Activated CD8-positive, alpha-beta memory T cell treated with anti-CD3 and anti-CD28 coated beads for 48 hours (primary cell): ENCODE measurements around the gene JUND.

ENCODE experiments used
- DNase-seq, 3 experiments: peaks; one replicate each; pipeline ENCODE4 v3.0.0-alpha.2; 2020; ENCODE audit warnings: low read depth in 2 of 3, low spot score in 2 of 3

Gene JUND

DNA sequence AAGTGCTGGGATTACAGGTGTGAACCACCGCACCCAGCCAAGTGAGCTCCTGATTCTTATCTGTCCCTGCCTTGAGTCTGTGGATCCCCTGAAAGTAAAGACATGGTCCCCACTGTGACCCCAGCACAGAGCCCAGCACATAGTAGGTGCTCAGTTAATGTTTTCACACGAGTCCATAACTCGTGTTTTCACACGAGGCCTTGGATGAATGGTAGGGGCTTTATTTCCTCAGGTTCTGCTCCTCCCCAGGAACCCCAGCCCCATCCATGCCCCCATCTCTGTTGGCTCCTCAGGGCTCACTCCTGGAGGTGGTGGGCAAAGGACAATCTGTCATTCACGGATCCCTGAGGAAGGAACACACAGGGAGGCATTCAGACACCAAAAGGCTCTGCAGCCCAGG is 31.6 kb downstream of the JUND start:
- no peak for DNase-seq

DNA sequence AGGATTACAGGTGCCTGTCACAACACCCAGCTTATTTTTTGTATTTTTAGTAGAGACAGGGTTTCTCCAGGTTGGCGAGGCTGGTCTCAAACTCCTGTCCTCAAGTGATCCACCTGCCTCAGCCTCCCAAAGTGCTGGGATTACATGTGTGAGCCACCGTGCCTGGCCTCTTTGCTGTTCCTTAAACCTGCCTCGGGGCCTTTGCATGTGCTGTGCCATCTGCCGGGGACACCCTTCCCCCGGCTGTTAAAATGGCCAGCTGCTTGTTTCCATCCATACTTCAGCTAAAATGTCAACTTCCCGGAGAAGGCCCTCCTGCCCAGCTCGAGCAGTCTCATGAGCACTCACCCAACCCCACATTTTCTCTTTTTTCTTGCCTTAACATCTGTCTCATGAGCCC is 36.1 kb downstream of the JUND start:
- no peak for DNase-seq

DNA sequence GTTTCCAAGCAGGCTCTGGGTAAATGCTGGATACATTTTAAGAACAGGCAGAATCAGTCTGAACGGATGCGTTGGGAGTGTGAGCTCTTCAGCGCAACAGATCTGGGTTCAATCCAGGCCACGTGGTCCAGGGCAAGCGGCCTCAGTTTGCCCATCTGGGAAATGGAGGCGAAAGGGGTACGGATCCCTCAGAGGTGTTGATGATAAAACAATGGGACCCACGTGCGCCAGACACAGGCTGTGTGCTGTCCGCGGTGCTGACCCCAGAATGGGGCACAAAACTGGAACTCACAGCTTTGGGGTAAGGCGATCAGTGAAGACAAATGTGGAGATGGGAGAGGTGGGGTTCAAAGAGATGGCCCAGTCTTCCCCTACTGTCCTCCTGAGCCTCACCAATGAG is 42.1 kb downstream of the JUND start:
- no peak for DNase-seq

DNA sequence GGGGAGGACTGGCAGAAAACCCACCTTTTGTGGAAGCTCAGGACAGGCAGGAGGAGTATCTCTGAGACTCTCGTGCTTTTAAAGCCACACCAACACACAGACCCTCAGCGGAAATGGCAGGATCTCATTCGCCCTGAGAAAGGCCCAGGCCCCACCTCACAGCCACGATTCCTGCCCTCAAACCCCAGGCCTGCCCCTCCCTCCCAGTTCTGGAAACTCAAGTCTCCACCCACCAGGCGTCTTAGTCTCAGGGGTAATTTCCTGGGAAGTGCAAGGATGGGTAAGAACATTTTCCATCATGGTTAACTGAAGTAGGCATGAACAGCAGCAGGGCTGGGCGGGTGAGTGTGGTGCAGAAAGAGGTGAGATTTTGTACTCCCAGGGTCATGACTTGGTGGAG is 47.2 kb downstream of the JUND start:
- no peak for DNase-seq

DNA sequence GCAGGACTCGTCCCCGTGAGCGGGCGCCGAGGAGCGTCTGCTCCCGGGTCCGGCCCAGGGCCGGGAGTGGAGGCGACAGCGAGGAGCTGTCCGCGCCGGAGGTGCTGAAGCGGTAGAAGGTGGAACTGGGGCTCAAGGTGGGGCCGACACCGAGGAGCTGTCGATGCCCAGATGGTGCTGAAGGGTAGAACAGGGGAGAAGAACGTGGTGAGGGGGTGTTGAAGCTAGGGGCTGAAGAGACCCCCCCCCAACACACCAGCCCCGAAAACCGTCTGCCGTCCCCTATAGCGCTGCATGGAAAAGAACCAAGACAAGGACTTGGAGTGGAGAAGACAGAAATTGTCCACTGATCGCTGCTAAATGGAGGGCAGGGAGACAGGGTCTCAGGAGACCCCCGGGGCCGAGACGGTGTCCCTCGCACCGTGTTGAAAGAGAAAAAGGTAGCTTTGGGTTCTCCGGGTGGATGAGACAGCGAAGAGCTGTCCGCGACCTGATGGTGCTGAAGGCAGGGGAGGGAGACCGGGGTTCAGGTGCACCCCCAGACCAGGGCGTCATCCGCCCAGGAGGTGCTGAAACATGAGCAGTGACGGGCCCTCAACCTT is 48.1 kb downstream of the JUND start:
- no peak for DNase-seq

DNA sequence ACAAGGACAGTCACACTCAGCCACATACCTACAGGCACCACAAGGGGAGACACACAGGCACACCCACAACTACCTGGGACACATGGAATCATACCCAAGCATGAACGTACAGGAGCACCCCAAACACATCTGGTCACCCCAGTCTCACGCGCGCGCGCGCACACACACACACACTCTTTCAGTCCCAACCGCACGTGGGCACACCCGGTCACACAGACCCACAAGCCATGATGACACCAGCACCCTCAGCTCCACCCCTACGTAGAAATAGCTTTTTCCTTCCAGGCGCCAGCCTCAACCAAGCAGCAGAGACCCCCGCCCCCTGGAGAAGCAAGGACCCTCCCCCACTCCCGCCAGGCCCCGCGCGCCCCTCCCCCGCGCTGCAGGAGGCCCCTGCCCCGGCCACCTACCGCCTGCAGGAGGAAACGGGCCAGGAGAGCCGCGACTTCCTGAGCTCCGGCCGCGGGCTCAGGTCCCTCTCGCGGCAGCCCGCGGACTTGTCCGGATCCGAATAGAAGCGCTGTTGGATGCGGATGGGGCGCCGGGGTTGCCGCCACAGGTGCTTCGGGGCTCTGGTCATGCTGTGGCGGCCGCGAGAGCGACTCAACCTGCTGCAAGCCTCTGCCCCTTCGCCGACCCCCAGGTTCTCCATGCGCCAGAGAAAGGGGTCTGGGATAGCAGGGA is 48.7 kb downstream of the JUND start:
- DNase-seq: no peak

DNA sequence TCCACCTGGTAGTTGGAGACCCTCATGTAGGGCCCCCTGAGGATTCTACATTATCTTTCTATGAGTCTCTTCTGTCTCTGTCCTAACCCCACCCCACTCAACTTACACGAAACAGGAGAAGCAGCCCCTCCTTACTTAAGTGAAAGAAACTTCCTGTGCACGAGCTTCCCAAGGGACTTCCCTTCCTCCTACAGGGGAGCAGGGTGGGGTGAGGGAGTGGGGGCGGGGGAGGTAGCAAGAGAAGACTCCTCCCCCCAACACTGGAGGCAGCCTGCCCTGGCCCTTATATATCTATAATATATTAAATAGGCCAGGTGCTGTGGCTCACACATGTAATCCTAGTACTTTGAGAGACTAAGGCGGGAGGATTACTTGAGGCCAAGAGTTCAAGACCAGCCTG is 49.6 kb downstream of the JUND start:
- no peak for DNase-seq

DNA sequence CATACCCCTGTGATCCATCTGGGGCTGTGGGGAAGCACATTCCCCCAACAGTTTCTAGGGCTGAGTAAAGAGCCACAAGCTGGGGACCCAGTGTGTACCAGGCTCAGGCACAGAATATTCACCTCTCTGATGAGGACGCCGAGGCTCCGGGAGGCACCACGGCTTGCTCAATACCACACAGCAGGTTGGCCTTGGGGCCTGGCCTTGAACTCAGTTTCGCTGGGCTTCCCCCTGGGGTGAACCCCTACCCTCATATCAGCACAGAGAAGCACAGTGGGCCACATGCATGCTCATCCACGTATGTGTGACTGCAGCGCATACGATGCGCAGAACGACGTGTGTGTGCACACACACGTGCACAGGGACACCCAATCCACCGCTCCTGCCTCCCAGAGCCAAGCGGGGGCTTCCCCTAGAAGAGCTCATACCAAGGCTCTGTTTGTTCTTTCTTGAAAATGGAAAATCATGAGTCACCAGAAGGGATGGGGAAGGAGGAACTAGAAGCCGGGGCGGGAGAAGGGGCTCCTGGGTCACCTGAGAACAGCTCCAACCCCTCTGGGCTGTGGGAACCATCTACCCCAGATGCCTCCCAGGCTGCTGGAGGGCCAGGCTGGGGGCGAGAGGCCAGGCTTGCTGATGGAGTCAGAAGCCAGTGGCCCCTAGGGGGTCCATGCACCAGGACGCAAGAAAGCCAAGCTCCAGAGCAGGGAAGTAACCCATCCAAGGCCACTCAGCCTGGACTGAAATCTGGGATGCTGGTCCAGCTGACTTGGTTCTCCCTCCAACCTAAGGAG is 50.3 kb downstream of the JUND start:
- no peak for DNase-seq

DNA sequence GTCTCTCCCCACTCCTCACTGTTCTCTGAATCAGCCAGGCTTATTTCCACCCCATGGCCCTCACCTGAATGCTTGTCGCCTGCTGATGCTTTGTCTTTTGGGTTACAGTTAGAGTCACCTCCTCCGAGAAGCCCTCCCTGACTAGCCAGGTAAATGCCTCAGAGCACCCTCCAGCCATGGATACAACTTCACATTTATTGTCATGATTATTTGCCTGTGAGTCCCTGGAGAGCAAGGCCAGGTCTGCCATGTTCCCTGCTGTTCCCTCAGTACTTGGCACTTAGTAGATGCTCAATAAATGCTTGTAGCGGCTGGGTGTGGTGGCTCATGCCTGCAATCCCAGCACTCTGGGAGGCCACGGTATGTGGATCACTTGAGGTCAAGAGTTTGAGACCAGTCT is 51.5 kb downstream of the JUND start:
- no peak for DNase-seq
